Smooth muscle cell (in vitro differentiated cells): ENCODE data around the gene LAMA1. TPM values are rescaled to one million over a fixed set of nuclear protein-coding genes. Genes with fewer than 3 reads are reported as not detected.

Source experiments
- DNase-seq: peaks from one replicate; lab custom pipeline; 2025; ENCODE audit not compliant: unreplicated experiment; lab: John Stamatoyannopoulos, UW
- H2AFZ ChIP-seq: fragments of 200-600 bp; sonication (generic); 2 replicates; pipeline ENCODE4 v1.6.0; 2016; ENCODE audit warnings: antibody characterized with exemption, low read depth, mild to moderate bottlenecking
- H3F3A ChIP-seq: fragments of 200-600 bp; sonication (generic); 2 replicates; pipeline ENCODE4 v1.6.0; 2017; ENCODE audit warnings: antibody characterized with exemption, low read depth
- H3K27ac ChIP-seq: fragments of 200-600 bp; sonication (generic); 2 replicates; pipeline ENCODE4 v1.5.1; 2016; ENCODE audit warnings: low read depth, mild to moderate bottlenecking
- H3K27me3 ChIP-seq: fragments of 200-600 bp; sonication (generic); 2 replicates; pipeline ENCODE4 v1.6.1; 2016; ENCODE audit warnings: low read depth, mild to moderate bottlenecking
- H3K36me3 ChIP-seq: fragments of 200-600 bp; sonication (generic); 2 replicates; pipeline ENCODE4 v1.5.1; 2016; ENCODE audit warnings: low read depth
- H3K4me1 ChIP-seq: fragments of 200-600 bp; sonication (generic); 2 replicates; pipeline ENCODE4 v1.5.1; 2016; ENCODE audit warnings: low read depth
- H3K4me2 ChIP-seq: fragments of 200-600 bp; sonication (generic); 2 replicates; pipeline ENCODE4 v1.6.0; 2016; ENCODE audit warnings: mild to moderate bottlenecking
- H3K4me3 ChIP-seq: fragments of 200-600 bp; sonication (generic); 2 replicates; pipeline ENCODE4 v1.5.1; 2016; ENCODE audit warnings: mild to moderate bottlenecking
- H3K79me2 ChIP-seq: fragments of 200-600 bp; sonication (generic); 2 replicates; pipeline ENCODE4 v1.6.0; 2016; ENCODE audit warnings: low read depth, mild to moderate bottlenecking
- H3K9ac ChIP-seq: fragments of 200-600 bp; sonication (generic); 2 replicates; pipeline ENCODE4 v1.6.0; 2016; ENCODE audit warnings: low read depth
- H3K9me3 ChIP-seq: fragments of 200-600 bp; sonication (generic); replicated peaks from 2 replicates; pipeline ENCODE4 v1.5.1; 2016; ENCODE audit warnings: low read depth
- H4K20me1 ChIP-seq: fragments of 200-600 bp; sonication (generic); 2 replicates; pipeline ENCODE4 v1.6.0; 2016; ENCODE audit warnings: low read depth
- WGBS: methylation state at CpG from one replicate; pipeline ENCODE4 v1.1.7; 2016; ENCODE audit warnings: low lambda C conversion rate; 5-methylcytosine and 5-hydroxymethylcytosine counted together
- polyA plus RNA-seq: library from polyadenylated mRNA; unstranded; fragments of >200 nt; fragmentation: Nextera tagmentation; extraction: Ambion mirVana; gene quantifications from 2 replicates; pipeline ENCODE4 v1.2.1, GENCODE V29; 2016
- total RNA-seq: library from RNA; depleted of rRNA; stranded (reverse); fragments of >200 nt; gene quantifications from 2 replicates; pipeline ENCODE4 v1.2.3, GENCODE V29; 2014
- TF ChIP-seq, protein P1 (sequence below): fragments of 200-600 bp; sonication (generic); IDR thresholded peaks from 2 replicates; pipeline ENCODE4 v1.5.1; 2017; ENCODE audit warnings: borderline replicate concordance, mild to moderate bottlenecking, antibody characterized with exemption; ENCODE audit not compliant: insufficient read depth, poor library complexity, severe bottlenecking

The LAMA1 gene
- total and polyA plus RNA-seq, 2 experiments from 2014 or later: 6.7 to 9.7 TPM

DNA sequence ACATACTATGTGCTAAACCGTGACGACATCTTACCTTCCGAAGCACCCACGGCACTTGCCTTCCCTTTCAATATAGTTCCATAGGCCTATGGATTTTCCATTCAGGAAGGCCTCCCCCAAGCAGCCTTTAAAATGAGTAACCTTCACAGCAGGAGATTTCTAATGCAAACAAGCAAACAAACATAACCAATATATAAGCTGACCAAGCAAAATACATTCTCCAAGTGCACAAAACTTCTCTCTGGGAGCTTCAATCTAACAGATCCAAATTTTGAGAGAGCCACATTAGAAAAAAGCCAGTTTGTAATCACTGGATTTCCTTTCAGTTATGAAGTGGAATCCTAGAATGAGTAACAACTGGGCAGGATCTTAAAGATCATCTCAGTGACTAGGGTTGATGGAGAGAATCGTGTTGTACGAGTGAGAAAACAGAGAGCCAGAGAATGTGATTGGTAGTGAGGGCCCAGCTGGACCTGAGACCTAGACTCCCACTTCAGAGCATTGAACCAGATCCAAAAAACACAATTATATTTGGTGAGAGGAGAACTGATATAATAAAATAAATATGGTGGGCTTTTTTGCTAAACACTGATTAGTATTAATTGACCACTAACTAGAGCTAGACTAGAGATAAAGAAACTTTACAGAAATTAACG is 145.6 kb downstream of the LAMA1 start:
- Histone ChIP-seq H3K79me2 (no peaks in the 10 kb centered on the region), H3K4me1 (no peaks in the 10 kb centered on the region), H3K9me3 (no peaks in the 10 kb centered on the region), H4K20me1 (no peaks in the 10 kb centered on the region), H3K27ac (no peak overlapping the region), H3K36me3 (no peaks in the 10 kb centered on the region), H2AFZ (no peak overlapping the region), H3K4me3 (no peak overlapping the region), H3F3A (no peaks in the 10 kb centered on the region), H3K4me2 (no peak overlapping the region), H3K27me3 (no peaks in the 10 kb centered on the region), H3K9ac (no peak overlapping the region)
- TF ChIP-seq, protein P1, sequence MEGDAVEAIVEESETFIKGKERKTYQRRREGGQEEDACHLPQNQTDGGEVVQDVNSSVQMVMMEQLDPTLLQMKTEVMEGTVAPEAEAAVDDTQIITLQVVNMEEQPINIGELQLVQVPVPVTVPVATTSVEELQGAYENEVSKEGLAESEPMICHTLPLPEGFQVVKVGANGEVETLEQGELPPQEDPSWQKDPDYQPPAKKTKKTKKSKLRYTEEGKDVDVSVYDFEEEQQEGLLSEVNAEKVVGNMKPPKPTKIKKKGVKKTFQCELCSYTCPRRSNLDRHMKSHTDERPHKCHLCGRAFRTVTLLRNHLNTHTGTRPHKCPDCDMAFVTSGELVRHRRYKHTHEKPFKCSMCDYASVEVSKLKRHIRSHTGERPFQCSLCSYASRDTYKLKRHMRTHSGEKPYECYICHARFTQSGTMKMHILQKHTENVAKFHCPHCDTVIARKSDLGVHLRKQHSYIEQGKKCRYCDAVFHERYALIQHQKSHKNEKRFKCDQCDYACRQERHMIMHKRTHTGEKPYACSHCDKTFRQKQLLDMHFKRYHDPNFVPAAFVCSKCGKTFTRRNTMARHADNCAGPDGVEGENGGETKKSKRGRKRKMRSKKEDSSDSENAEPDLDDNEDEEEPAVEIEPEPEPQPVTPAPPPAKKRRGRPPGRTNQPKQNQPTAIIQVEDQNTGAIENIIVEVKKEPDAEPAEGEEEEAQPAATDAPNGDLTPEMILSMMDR: no peak
- WGBS: 94% methylated on average over 7 of the region's 7 CpGs
- DNase-seq: no peak

DNA sequence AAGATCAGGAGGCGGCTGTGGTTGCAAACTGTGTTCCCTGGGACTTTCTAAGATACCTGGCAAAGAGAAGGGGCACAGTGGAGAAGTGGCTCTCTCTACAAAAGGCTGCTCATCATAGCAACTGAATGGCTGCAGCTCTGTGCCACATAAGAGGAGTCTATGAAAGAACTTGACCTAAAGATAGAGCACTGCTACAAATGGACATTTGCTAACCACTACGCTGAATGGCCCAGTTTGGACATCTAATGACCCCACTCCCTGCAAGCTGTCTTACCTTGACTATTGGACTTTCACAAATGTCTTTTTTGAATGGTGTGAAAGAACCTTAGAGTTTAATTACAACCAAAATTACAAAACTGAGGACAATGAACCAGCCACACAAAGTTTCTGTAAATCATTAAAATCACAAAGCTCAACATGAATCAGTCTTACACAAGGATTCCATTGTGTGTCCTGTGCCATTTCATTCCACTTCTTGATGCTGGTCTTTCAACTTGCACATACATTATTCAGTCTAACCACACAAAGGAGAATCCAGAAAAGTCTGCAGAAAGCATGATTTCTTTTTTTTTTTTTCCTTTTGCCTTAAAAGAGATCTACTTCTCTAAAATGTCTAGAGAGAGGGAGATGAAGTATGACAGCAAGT is 154.0 kb downstream of the LAMA1 start:
- Histone ChIP-seq H3K9ac (no peak overlapping the region), H3F3A (no peaks in the 10 kb centered on the region), H3K4me2 (no peak overlapping the region), H3K4me1 (no peaks in the 10 kb centered on the region), H2AFZ (no peak overlapping the region), H3K27me3 (no peaks in the 10 kb centered on the region), H3K9me3 (no peaks in the 10 kb centered on the region), H4K20me1 (no peaks in the 10 kb centered on the region), H3K36me3 (no peaks in the 10 kb centered on the region), H3K27ac (no peak overlapping the region), H3K4me3 (no peak overlapping the region), H3K79me2 (no peaks in the 10 kb centered on the region)
- no peak for DNase-seq
- 97% methylated on average over 2 of the region's 2 CpGs for WGBS
- TF ChIP-seq, protein P1: no peak

DNA sequence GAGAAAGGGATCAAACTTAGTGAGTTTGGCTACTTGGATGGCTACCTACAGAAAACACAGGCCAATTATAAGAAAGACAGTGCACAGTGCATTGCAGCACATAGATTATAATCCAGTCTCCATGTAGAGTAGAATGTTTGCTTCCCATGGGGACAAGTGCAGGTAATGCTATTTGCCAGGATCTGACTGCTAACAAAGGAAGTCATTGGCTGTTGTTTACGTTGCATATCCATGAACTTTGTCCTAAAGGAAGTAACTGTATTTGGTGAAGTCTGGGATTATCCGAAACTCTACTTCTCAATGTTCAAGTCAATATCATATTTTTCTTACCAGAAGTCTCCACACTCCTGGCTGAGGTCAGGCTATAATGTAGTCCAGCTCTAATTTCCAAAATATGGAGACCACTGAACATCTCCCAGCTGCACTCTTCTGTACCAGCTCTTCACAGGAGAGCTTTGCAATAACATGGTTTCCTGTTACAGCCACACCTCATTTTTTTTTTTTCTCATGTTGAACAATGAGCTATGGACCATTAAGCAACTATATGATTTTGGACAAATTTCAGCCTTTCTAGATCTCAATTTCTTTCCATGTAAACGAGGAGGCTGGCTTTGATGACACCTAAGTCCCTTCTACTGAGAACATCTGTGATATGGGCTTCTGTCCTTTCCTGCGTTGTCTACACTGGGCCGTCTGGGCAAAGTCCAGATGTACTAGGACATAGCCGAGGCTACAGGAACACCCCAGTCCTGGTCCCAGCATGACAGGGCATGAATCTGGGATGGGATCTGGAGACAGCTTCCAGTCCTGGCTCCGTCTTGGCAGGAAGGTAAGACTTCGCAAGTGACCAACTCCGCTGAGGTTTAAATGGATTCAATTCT is 154.8 kb downstream of the LAMA1 start:
- H3K36me3 ChIP-seq: no peaks in the 10 kb centered on the region
- no peaks in the 10 kb centered on the region for H3F3A ChIP-seq
- H3K79me2 ChIP-seq: no peaks in the 10 kb centered on the region
- no peaks in the 10 kb centered on the region for H4K20me1 ChIP-seq
- TF ChIP-seq, protein P1: no peak
- DNase-seq: no peak
- H3K9ac ChIP-seq: no peak overlapping the region
- no peak overlapping the region for H3K4me2 ChIP-seq
- no peaks in the 10 kb centered on the region for H3K9me3 ChIP-seq
- H3K27me3 ChIP-seq: no peaks in the 10 kb centered on the region
- no peak overlapping the region for H3K4me3 ChIP-seq
- H3K27ac ChIP-seq: no peak overlapping the region
- 96% methylated on average over 9 of the region's 9 CpGs for WGBS
- H2AFZ ChIP-seq: no peak overlapping the region
- H3K4me1 ChIP-seq: no peaks in the 10 kb centered on the region
